OCI-LY7 (cell line): ENCODE data around the gene ABCC8. TPM values are rescaled to one million over a fixed set of nuclear protein-coding genes. Genes with fewer than 3 reads are reported as not detected.

Source experiments
- BruUV-seq: library from RNA; stranded (reverse); fragments of 400-500 nt; replicated peaks from 2 replicates; lab custom pipeline; 2021; lab: Mats Ljungman, UMichigan
- CTCF ChIA-PET: fragments of 300-600 bp; sonication (Branson Sonifier 250); formaldehyde crosslinking; loops from one replicate; lab custom pipeline; 2022; ENCODE audit warnings: antibody characterized with exemption; ENCODE audit not compliant: unreplicated experiment; lab: Charles Lee
- POLR2A ChIA-PET: fragments of 300-600 bp; sonication (Branson Sonifier 250); formaldehyde crosslinking; loops from one replicate; lab custom pipeline; 2022; ENCODE audit warnings: antibody characterized with exemption; lab: Charles Lee
- DNase-seq: peaks from one replicate; pipeline ENCODE4 v3.0.0-alpha.2; 2015; ENCODE audit warnings: low spot score
- H2AFZ ChIP-seq: fragments of 200-600 bp; sonication (generic), shearing (Covaris generic); 2 replicates; pipeline ENCODE4 v1.6.1; 2014; ENCODE audit warnings: mild to moderate bottlenecking, antibody characterized with exemption, low read length, moderate library complexity
- H3K27ac ChIP-seq: fragments of 200-600 bp; sonication (generic); 2 replicates; pipeline ENCODE4 v1.5.1; 2014; ENCODE audit warnings: mixed run types, low read depth, mild to moderate bottlenecking, moderate library complexity, low read length, inconsistent platforms; ENCODE audit not compliant: poor library complexity, severe bottlenecking
- H3K36me3 ChIP-seq: fragments of 200-600 bp; sonication (generic); 2 replicates; pipeline ENCODE4 v1.6.1; 2014; ENCODE audit warnings: mild to moderate bottlenecking, antibody characterized with exemption, low read length, moderate library complexity, mixed read lengths; ENCODE audit not compliant: insufficient read depth
- H3K4me1 ChIP-seq: fragments of 200-600 bp; sonication (generic); 2 replicates; pipeline ENCODE4 v1.5.1; 2014; ENCODE audit warnings: mild to moderate bottlenecking, low read length; ENCODE audit not compliant: insufficient read depth, poor library complexity, severe bottlenecking
- H3K4me2 ChIP-seq: fragments of 200-600 bp; sonication (generic); 2 replicates; pipeline ENCODE4 v1.6.1; 2014; ENCODE audit warnings: mild to moderate bottlenecking, low read length
- H3K4me3 ChIP-seq: fragments of 200-600 bp; sonication (generic); 2 replicates; pipeline ENCODE4 v1.5.1; 2014; ENCODE audit warnings: mild to moderate bottlenecking, low read depth, low read length; ENCODE audit not compliant: poor library complexity, severe bottlenecking
- H3K79me2 ChIP-seq: fragments of 200-600 bp; sonication (generic); 2 replicates; pipeline ENCODE4 v1.6.1; 2016; ENCODE audit warnings: low read depth, mild to moderate bottlenecking, low read length, moderate library complexity, mixed read lengths; ENCODE audit not compliant: insufficient read depth
- H3K9me2 ChIP-seq: fragments of 200-600 bp; sonication (generic); 2 replicates; pipeline ENCODE4 v1.6.1; 2016; ENCODE audit warnings: mild to moderate bottlenecking, low read length, mixed read lengths; ENCODE audit not compliant: insufficient read depth
- H3K9me3 ChIP-seq: fragments of 200-600 bp; sonication (generic); 2 replicates; pipeline ENCODE4 v1.6.1; 2014; ENCODE audit warnings: mild to moderate bottlenecking, mixed run types, low read length, mixed read lengths
- H4K20me1 ChIP-seq: fragments of 200-600 bp; sonication (generic); 2 replicates; pipeline ENCODE4 v1.6.1; 2014; ENCODE audit warnings: mild to moderate bottlenecking, antibody characterized with exemption, low read length, moderate library complexity, mixed read lengths; ENCODE audit not compliant: insufficient read depth
- EZH2phosphoT487 ChIP-seq: fragments of 200-600 bp; sonication (generic); IDR thresholded peaks from 2 replicates; pipeline ENCODE4 v1.6.1; 2018; ENCODE audit warnings: low read depth, borderline replicate concordance, mild to moderate bottlenecking, mixed run types, antibody characterized with exemption, low read length, moderate library complexity, mixed read lengths
- intact Hi-C: fragments of 100-400 bp; cut with micrococcal nuclease; formaldehyde crosslinking; loops from one replicate; pipeline ENCODE4 v1.10.0; 2022; ENCODE audit not compliant: unreplicated experiment
- total RNA-seq, 2 experiments: library from RNA; depleted of rRNA in 1 of 2; stranded (reverse); fragments of >200 nt in 1 of 2; shearing (Covaris generic) in 1 of 2; gene quantifications; 2 replicates each; pipeline ENCODE4 v1.2.3, GENCODE V29; 2014 to 2022
- TF ChIP-seq, protein P1 (sequence below): fragments of 200-600 bp; sonication (generic); conservative IDR thresholded peaks from 2 replicates; pipeline ENCODE4 v1.5.1; 2014; ENCODE audit warnings: mild to moderate bottlenecking, antibody characterized with exemption, low read length, moderate library complexity, mixed read lengths

The ABCC8 gene
- total RNA-seq, 2 experiments from 2014 or later = not detected

DNA sequence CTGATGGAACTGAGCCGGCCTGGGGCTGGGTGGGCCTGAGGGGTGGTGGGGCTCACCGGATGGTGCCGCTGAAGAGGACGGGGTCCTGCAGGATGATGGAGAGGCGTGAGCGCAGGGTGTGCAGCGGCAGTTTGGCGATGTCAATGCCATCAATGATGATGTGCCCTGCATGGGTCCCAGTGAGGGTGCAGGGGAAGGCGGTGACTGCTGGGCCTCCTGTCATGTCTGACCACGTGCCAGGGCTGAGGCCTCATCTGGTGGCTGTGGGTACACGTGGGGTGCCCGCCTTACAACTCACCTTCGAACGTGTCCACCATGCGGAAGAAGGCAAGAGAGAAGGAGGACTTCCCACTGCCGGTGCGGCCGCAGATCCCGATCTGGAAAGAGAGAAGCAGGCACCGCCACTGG is 81.1 kb downstream of the ABCC8 start:
- H3K36me3 ChIP-seq = no peaks in the 10 kb centered on the region

DNA sequence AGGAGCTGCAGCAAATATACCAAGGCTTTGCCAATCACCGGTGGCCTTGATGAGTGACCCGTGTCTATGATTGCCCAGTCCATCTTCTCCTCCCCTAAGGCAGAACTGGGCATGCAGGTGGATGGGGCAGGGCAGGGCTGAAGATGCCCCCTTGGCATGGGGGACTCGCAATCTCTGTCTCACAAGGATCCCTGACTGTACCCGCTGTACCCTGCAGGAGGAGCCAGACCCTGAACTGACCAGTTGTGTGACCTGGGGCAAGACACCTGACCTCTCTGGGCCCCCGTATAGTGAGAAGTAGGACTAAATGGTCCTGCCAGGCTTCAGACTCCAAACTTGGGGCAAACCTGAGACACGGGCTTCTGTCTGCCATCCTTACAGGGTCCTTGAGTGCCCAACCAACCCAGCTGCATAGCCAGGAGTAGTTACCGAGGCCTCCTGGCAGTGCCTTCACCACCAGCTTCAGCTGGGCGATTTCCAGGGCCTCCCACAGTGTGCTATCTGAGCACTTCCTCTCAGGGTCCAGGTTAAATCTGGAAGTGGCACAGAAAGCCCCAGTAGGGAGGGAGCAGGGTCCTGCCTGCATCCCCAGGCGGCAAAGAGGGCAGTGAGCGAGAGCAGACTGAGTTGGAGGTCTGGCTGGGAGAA is 81.8 kb downstream of the ABCC8 start:
- POLR2A ChIA-PET = no interaction called here
- H3K36me3 ChIP-seq = no peaks in the 10 kb centered on the region
- no peak overlapping the region for H3K27ac ChIP-seq
- no peak overlapping the region for H3K4me2 ChIP-seq
- DNase-seq = no peak
- H3K79me2 ChIP-seq = no peaks in the 10 kb centered on the region
- H3K4me3 ChIP-seq = no peak overlapping the region
- no TSS peak for BruUV-seq
- H4K20me1 ChIP-seq = no peaks in the 10 kb centered on the region
- CTCF ChIA-PET = no interaction called here
- H3K9me2 ChIP-seq = no peaks in the 10 kb centered on the region
- no peaks in the 10 kb centered on the region for H3K9me3 ChIP-seq
- intact Hi-C loops = no loop called here
- TF ChIP-seq EZH2phosphoT487 = no peak
- TF ChIP-seq, protein P1, sequence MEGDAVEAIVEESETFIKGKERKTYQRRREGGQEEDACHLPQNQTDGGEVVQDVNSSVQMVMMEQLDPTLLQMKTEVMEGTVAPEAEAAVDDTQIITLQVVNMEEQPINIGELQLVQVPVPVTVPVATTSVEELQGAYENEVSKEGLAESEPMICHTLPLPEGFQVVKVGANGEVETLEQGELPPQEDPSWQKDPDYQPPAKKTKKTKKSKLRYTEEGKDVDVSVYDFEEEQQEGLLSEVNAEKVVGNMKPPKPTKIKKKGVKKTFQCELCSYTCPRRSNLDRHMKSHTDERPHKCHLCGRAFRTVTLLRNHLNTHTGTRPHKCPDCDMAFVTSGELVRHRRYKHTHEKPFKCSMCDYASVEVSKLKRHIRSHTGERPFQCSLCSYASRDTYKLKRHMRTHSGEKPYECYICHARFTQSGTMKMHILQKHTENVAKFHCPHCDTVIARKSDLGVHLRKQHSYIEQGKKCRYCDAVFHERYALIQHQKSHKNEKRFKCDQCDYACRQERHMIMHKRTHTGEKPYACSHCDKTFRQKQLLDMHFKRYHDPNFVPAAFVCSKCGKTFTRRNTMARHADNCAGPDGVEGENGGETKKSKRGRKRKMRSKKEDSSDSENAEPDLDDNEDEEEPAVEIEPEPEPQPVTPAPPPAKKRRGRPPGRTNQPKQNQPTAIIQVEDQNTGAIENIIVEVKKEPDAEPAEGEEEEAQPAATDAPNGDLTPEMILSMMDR = no peak
- H3K4me1 ChIP-seq = peaks cover 42% of the 10 kb centered on the region
- H2AFZ ChIP-seq = no peak overlapping the region

More for the DNA sequence above, 81.1 kb downstream of the ABCC8 start:
- H3K9me2 ChIP-seq = no peaks in the 10 kb centered on the region
- intact Hi-C loops = no loop called here
- POLR2A ChIA-PET = no interaction called here
- H2AFZ ChIP-seq = no peak overlapping the region
- CTCF ChIA-PET = no interaction called here
- no peak overlapping the region for H3K4me2 ChIP-seq
- no TSS peak for BruUV-seq
- no peaks in the 10 kb centered on the region for H3K79me2 ChIP-seq
- DNase-seq = no peak
- TF ChIP-seq, protein P1 = no peak
- no peak for TF ChIP-seq EZH2phosphoT487
- H3K9me3 ChIP-seq = no peaks in the 10 kb centered on the region
- H3K4me1 ChIP-seq = peaks cover 42% of the 10 kb centered on the region
- H3K27ac ChIP-seq = no peak overlapping the region
- H3K4me3 ChIP-seq = no peak overlapping the region
- H4K20me1 ChIP-seq = no peaks in the 10 kb centered on the region

DNA sequence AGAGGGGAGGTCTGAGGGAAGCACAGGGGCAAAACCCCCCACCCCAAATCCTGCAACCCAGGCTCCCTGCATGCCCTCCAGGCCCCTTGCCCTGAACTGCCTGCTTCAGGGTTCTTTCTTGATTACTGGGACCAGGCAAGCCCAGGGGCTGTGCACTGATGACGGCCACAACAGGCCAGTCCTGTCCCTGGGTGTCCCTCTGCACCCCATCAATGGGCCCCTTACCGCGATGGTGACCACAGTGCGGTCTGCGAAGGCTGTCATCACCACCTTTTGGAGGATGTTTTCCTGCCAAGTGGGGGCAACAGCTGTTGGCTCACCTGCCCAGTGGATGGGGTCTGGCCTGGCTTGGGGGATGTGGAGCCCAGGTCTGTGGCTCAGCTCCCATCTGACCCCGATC is 83.2 kb downstream of the ABCC8 start:
- Histone ChIP-seq H3K4me1 (peaks cover 48% of the 10 kb centered on the region), H3K27ac (no peak overlapping the region), H3K9me3 (no peaks in the 10 kb centered on the region), H3K4me3 (no peak overlapping the region), H4K20me1 (no peaks in the 10 kb centered on the region), H3K4me2 (no peak overlapping the region), H3K9me2 (no peaks in the 10 kb centered on the region), H3K36me3 (no peaks in the 10 kb centered on the region), H3K79me2 (no peaks in the 10 kb centered on the region), H2AFZ (no peak overlapping the region)
- no peak for DNase-seq
- ChIA-PET CTCF (no interaction called here), POLR2A (interaction anchor here (0.6 to 2.7 kb wide), 2 partner anchors 7 to 154 kb away, joined by 3 to 10 read pairs; partner anchors contain the start of gene OTOG)
- BruUV-seq = no TSS peak
- TF ChIP-seq, protein P1 = no peak
- no peak for TF ChIP-seq EZH2phosphoT487
- intact Hi-C loops = no loop called here
